Activated naive CD8-positive, alpha-beta T cell (primary cell): ENCODE results near the gene TFB1M.

Source experiments
- H3K27ac Mint-ChIP-seq: one replicate; pipeline ENCODE4 v1.8.0; 2021; ENCODE audit warnings: mixed read lengths
- H3K27me3 Mint-ChIP-seq: one replicate; pipeline ENCODE4 v1.8.0; 2021; ENCODE audit warnings: mixed read lengths
- H3K36me3 Mint-ChIP-seq: one replicate; pipeline ENCODE4 v1.8.0; 2021; ENCODE audit warnings: mixed read lengths
- H3K4me1 Mint-ChIP-seq: one replicate; pipeline ENCODE4 v1.8.0; 2021; ENCODE audit warnings: low read depth, mixed read lengths
- H3K4me3 Mint-ChIP-seq: one replicate; pipeline ENCODE4 v1.8.0; 2021; ENCODE audit warnings: mild to moderate bottlenecking, mixed read lengths
- H3K9me3 Mint-ChIP-seq: one replicate; pipeline ENCODE4 v1.8.0; 2021; ENCODE audit warnings: low read depth, mixed read lengths

TFB1M gene

DNA sequence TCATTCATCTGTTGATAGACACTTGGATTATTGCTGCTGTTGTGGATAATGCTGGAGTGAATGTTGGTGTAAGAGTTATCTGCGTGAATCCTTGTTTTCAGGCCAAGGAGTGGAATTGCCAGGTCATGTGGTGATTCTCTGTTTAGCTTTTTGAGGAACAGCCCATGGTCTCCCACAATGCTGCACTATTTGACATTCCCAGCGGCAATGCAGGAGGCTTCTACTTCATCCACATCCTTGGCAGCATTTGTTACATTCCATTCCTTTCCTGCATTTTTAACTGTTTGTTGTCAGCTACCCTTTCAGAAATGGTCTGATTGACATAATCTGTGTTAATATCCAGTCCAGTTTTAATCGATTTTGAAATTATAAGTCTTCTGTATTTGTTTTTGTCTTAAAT is 102.2 kb downstream of the TFB1M start:
- no peaks in the 10 kb centered on the region for H3K27me3 Mint-ChIP-seq
- no peaks in the 10 kb centered on the region for H3K9me3 Mint-ChIP-seq
- no peaks in the 10 kb centered on the region for H3K4me1 Mint-ChIP-seq
- H3K4me3 Mint-ChIP-seq: no peak overlapping the region
- H3K27ac Mint-ChIP-seq: no peak overlapping the region
- no peaks in the 10 kb centered on the region for H3K36me3 Mint-ChIP-seq

DNA sequence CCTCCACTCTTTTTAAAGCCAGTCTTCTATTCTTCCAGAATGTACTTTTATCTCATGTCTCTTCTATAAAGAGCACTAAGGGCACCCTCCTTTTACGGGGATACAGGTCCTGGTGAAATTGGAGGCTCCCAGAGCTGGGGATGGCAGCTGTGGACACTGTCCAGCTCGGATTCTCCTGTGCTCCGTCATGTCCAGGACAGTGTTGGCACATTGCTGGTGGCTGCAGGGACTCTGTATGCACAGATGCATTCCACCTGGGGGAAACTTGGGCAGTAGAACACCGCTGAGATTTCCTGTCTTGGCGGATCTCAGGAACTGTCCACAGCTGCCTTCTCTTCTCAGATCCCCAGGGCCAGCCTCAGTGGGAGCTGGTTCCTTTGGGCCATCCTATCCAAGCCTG is 107.1 kb downstream of the TFB1M start:
- H3K4me3 Mint-ChIP-seq: no peak overlapping the region
- no peaks in the 10 kb centered on the region for H3K36me3 Mint-ChIP-seq
- no peaks in the 10 kb centered on the region for H3K4me1 Mint-ChIP-seq
- H3K27ac Mint-ChIP-seq: no peak overlapping the region
- no peaks in the 10 kb centered on the region for H3K9me3 Mint-ChIP-seq
- H3K27me3 Mint-ChIP-seq: peaks cover 3% of the 10 kb centered on the region
